ENCODE results near the gene HOTAIR.

Gene HOTAIR

GRCh38 chr12:53959314-53959713, 15.4 kb downstream of the HOTAIR start:
- Mint-ChIP-seq H3K4me1 (ENCODE audit: low read depth) (peaks cover 14% of the 10 kb centered on the region), H3K27me3 (ENCODE audit: low read depth) (peaks cover 90% of the 10 kb centered on the region), H3K9me3 (no peaks in the 10 kb centered on the region), H3K36me3 (ENCODE audit: low read depth) (peaks cover 5% of the 10 kb centered on the region), H3K4me3 (no peak overlapping the region), H3K27ac (no peak overlapping the region)

- Mint-ChIP-seq H3K4me1 (ENCODE audit: low read depth) (peaks cover 11% of the 10 kb centered on the region), H3K36me3 (ENCODE audit: low read depth) (peaks cover 7% of the 10 kb centered on the region), H3K4me3 (no peak overlapping the region), H3K9me3 (no peaks in the 10 kb centered on the region), H3K27ac (no peak overlapping the region), H3K27me3 (ENCODE audit: low read depth) (peaks cover 90% of the 10 kb centered on the region)
These were observed 16.6 kb downstream of the HOTAIR start for GRCh38 chr12:53958128-53958527.

- H3K9me3 Mint-ChIP-seq: no peaks in the 10 kb centered on the region
- peaks cover 90% of the 10 kb centered on the region for H3K27me3 Mint-ChIP-seq (ENCODE audit: low read depth)
- H3K27ac Mint-ChIP-seq: no peak overlapping the region
- peaks cover 11% of the 10 kb centered on the region for H3K4me1 Mint-ChIP-seq (ENCODE audit: low read depth)
- H3K4me3 Mint-ChIP-seq: no peak overlapping the region
- peaks cover 7% of the 10 kb centered on the region for H3K36me3 Mint-ChIP-seq (ENCODE audit: low read depth)
These were observed 17.7 kb downstream of the HOTAIR start for GRCh38 chr12:53956914-53957536.

GRCh38 chr12:53956251-53956887, 18.4 kb downstream of the HOTAIR start:
- no peaks in the 10 kb centered on the region for H3K9me3 Mint-ChIP-seq
- H3K4me3 Mint-ChIP-seq: no peak overlapping the region
- H3K27ac Mint-ChIP-seq: peak overlapping the region; percentile 57
- H3K36me3 Mint-ChIP-seq (ENCODE audit: low read depth): peaks cover 7% of the 10 kb centered on the region
- peaks cover 91% of the 10 kb centered on the region for H3K27me3 Mint-ChIP-seq (ENCODE audit: low read depth)
- peaks cover 11% of the 10 kb centered on the region for H3K4me1 Mint-ChIP-seq (ENCODE audit: low read depth)

GRCh38 chr12:53955776-53956250, 18.9 kb downstream of the HOTAIR start:
- H3K9me3 Mint-ChIP-seq: no peaks in the 10 kb centered on the region
- H3K27me3 Mint-ChIP-seq (ENCODE audit: low read depth): peaks cover 95% of the 10 kb centered on the region
- H3K36me3 Mint-ChIP-seq (ENCODE audit: low read depth): peaks cover 7% of the 10 kb centered on the region
- peak overlapping the region; percentile 57 for H3K27ac Mint-ChIP-seq
- H3K4me3 Mint-ChIP-seq: no peak overlapping the region
- peaks cover 14% of the 10 kb centered on the region for H3K4me1 Mint-ChIP-seq (ENCODE audit: low read depth)

- no peak overlapping the region for H3K4me3 Mint-ChIP-seq
- peaks cover 96% of the 10 kb centered on the region for H3K27me3 Mint-ChIP-seq (ENCODE audit: low read depth)
These were observed 19.5 kb downstream of the HOTAIR start for GRCh38 chr12:53955036-53955775.

GRCh38 chr12:53954694-53955035, 20.1 kb downstream of the HOTAIR start, which contains the start of gene HOXC12:
Gene HOXC12, plus strand, starts transcription at chr12:53954903. Its CDS starts 27 bp downstream, at chr12:53954930.
- peak within 1 kb of the TSS; percentile 66 for H3K27ac Mint-ChIP-seq
- H3K4me3 Mint-ChIP-seq: no peak within 1 kb of the TSS
- no peaks in the 10 kb centered on the region for H3K9me3 Mint-ChIP-seq
- peaks cover 96% of the 10 kb centered on the region for H3K27me3 Mint-ChIP-seq (ENCODE audit: low read depth)
- H3K36me3 Mint-ChIP-seq (ENCODE audit: low read depth): peaks cover 2% of the 10 kb centered on the region
- H3K4me1 Mint-ChIP-seq (ENCODE audit: low read depth): peaks cover 10% of the 10 kb centered on the region

More at GRCh38 chr12:53955036-53955775, 19.5 kb downstream of the HOTAIR start:
- no peak overlapping the region for H3K27ac Mint-ChIP-seq
- H3K36me3 Mint-ChIP-seq (ENCODE audit: low read depth): peaks cover 5% of the 10 kb centered on the region
- H3K9me3 Mint-ChIP-seq: no peaks in the 10 kb centered on the region
- peaks cover 11% of the 10 kb centered on the region for H3K4me1 Mint-ChIP-seq (ENCODE audit: low read depth)

GRCh38 chr12:53953831-53954693, 20.7 kb downstream of the HOTAIR start:
- Mint-ChIP-seq H3K4me1 (ENCODE audit: low read depth) (peaks cover 10% of the 10 kb centered on the region), H3K27me3 (ENCODE audit: low read depth) (peaks cover 96% of the 10 kb centered on the region), H3K9me3 (no peaks in the 10 kb centered on the region), H3K4me3 (no peak overlapping the region), H3K27ac (peak overlapping the region; percentile 66), H3K36me3 (ENCODE audit: low read depth) (peaks cover 2% of the 10 kb centered on the region)

- H3K36me3 Mint-ChIP-seq (ENCODE audit: low read depth): peaks cover 2% of the 10 kb centered on the region
- H3K4me3 Mint-ChIP-seq: peak overlapping the region; percentile 40
- peaks cover 96% of the 10 kb centered on the region for H3K27me3 Mint-ChIP-seq (ENCODE audit: low read depth)
- no peaks in the 10 kb centered on the region for H3K9me3 Mint-ChIP-seq
- H3K4me1 Mint-ChIP-seq (ENCODE audit: low read depth): peaks cover 10% of the 10 kb centered on the region
- peak overlapping the region; percentile 66 for H3K27ac Mint-ChIP-seq
These were observed 21.7 kb downstream of the HOTAIR start for GRCh38 chr12:53952871-53953734.

- peak overlapping the region; percentile 31 for H3K27ac Mint-ChIP-seq
- H3K36me3 Mint-ChIP-seq (ENCODE audit: low read depth): peaks cover 2% of the 10 kb centered on the region
- peaks cover 96% of the 10 kb centered on the region for H3K27me3 Mint-ChIP-seq (ENCODE audit: low read depth)
- peaks cover 10% of the 10 kb centered on the region for H3K4me1 Mint-ChIP-seq (ENCODE audit: low read depth)
- H3K9me3 Mint-ChIP-seq: no peaks in the 10 kb centered on the region
- H3K4me3 Mint-ChIP-seq: no peak overlapping the region
These were observed 22.4 kb downstream of the HOTAIR start for GRCh38 chr12:53952335-53952694.

GRCh38 chr12:53951577-53952334, 23.0 kb downstream of the HOTAIR start:
- Mint-ChIP-seq H3K27ac (peak overlapping the region; percentile 72), H3K36me3 (ENCODE audit: low read depth) (peaks cover 2% of the 10 kb centered on the region), H3K4me3 (no peak overlapping the region), H3K27me3 (ENCODE audit: low read depth) (peaks cover 96% of the 10 kb centered on the region), H3K4me1 (ENCODE audit: low read depth) (peaks cover 10% of the 10 kb centered on the region), H3K9me3 (no peaks in the 10 kb centered on the region)

- Mint-ChIP-seq H3K27ac (peak overlapping the region; percentile 72), H3K4me3 (no peak overlapping the region), H3K9me3 (no peaks in the 10 kb centered on the region), H3K36me3 (ENCODE audit: low read depth) (peaks cover 2% of the 10 kb centered on the region), H3K4me1 (ENCODE audit: low read depth) (peaks cover 9% of the 10 kb centered on the region), H3K27me3 (ENCODE audit: low read depth) (peaks cover 96% of the 10 kb centered on the region)
These were observed 23.8 kb downstream of the HOTAIR start for GRCh38 chr12:53950789-53951576.

Measured in T-helper 1 cell treated with Interleukin-12 subunit alpha and Interleukin-12 subunit beta and Interleukin-4 antibody, amounts not matched to agents 30 μg/mL and 1 μg/mL, for 36 hours (primary cell).